Neural cell (in vitro differentiated cells): ENCODE measurements around the gene GCN1. TPM values are rescaled to one million over a fixed set of nuclear protein-coding genes. Genes with fewer than 3 reads are reported as not detected.

Experiments used
- H2AFZ ChIP-seq: fragments of 200-600, 300-800 bp; sonication (generic), shearing (Covaris generic); 2 replicates; pipeline ENCODE4 v1.6.0; 2014; ENCODE audit warnings: low read depth, mild to moderate bottlenecking, antibody characterized with exemption, low read length, moderate library complexity
- H3F3A ChIP-seq: fragments of 200-600 bp; shearing (Covaris generic); 2 replicates; pipeline ENCODE4 v1.6.1; 2016; ENCODE audit warnings: mild to moderate bottlenecking, moderate library complexity, mixed read lengths, antibody characterized with exemption, low read length; ENCODE audit not compliant: insufficient read depth, poor library complexity, severe bottlenecking
- H3K27ac ChIP-seq: fragments of 200-600, 300-800 bp; sonication (generic), shearing (Covaris generic); 2 replicates; pipeline ENCODE4 v1.5.1; 2014; ENCODE audit warnings: mild to moderate bottlenecking, low read length, moderate library complexity
- H3K27me3 ChIP-seq: fragments of 300-800, 200-600 bp; sonication (generic), shearing (Covaris generic); 2 replicates; pipeline ENCODE4 v1.6.0; 2014; ENCODE audit warnings: mild to moderate bottlenecking, low read depth, low read length, moderate library complexity; ENCODE audit not compliant: insufficient read depth
- H3K36me3 ChIP-seq: fragments of 300-800, 200-600 bp; sonication (generic), shearing (Covaris generic); 2 replicates; pipeline ENCODE4 v1.5.1; 2014; ENCODE audit warnings: mild to moderate bottlenecking, antibody characterized with exemption, low read length, moderate library complexity; ENCODE audit not compliant: insufficient read depth
- H3K4me2 ChIP-seq: fragments of 300-800, 200-600 bp; sonication (generic), shearing (Covaris generic); 2 replicates; pipeline ENCODE4 v1.6.0; 2014; ENCODE audit warnings: mild to moderate bottlenecking, low read length
- H3K4me3 ChIP-seq: fragments of 300-800, 200-600 bp; sonication (generic), shearing (Covaris generic); 2 replicates; pipeline ENCODE4 v1.5.1; 2014; ENCODE audit warnings: mild to moderate bottlenecking, low read length, moderate library complexity
- H3K79me2 ChIP-seq: fragments of 200-600 bp; shearing (Covaris generic); replicated peaks from 2 replicates; pipeline ENCODE4 v1.6.0; 2014; ENCODE audit warnings: mild to moderate bottlenecking, low read length, moderate library complexity; ENCODE audit not compliant: insufficient read depth
- H3K9ac ChIP-seq: fragments of 300-800, 200-600 bp; sonication (generic), shearing (Covaris generic); 2 replicates; pipeline ENCODE4 v1.6.1; 2016; ENCODE audit warnings: mild to moderate bottlenecking, low read length, mixed read lengths
- H3K9me2 ChIP-seq: fragments of 200-600 bp; shearing (Covaris generic); 2 replicates; pipeline ENCODE4 v1.6.1; 2016; ENCODE audit warnings: mild to moderate bottlenecking, low read length, mixed read lengths; ENCODE audit not compliant: insufficient read depth
- H3K9me3 ChIP-seq: fragments of 200-600, 300-800 bp; sonication (generic), shearing (Covaris generic); 2 replicates; pipeline ENCODE4 v1.6.1; 2016; ENCODE audit warnings: mild to moderate bottlenecking, mixed run types, low read length, moderate library complexity, mixed read lengths
- H4K20me1 ChIP-seq: fragments of 200-600 bp; shearing (Covaris generic); 2 replicates; pipeline ENCODE4 v1.6.1; 2016; ENCODE audit warnings: mild to moderate bottlenecking, mixed run types; ENCODE audit not compliant: insufficient read depth
- CTCF ChIP-seq: fragments of 450-650 bp; IDR thresholded peaks from 2 replicates; pipeline ENCODE4 v1.5.1; 2014; ENCODE audit warnings: antibody characterized with exemption, mild to moderate bottlenecking, moderate library complexity; ENCODE audit not compliant: poor library complexity, severe bottlenecking
- EP300 ChIP-seq: fragments of 450-650 bp; conservative IDR thresholded peaks from 2 replicates; pipeline ENCODE4 v1.6.1; 2014; ENCODE audit warnings: antibody characterized with exemption, mild to moderate bottlenecking, moderate library complexity; ENCODE audit not compliant: poor library complexity, severe bottlenecking
- EZH2 ChIP-seq: fragments of 200-600, 300-800 bp; shearing (Covaris generic), sonication (generic); IDR thresholded peaks from 2 replicates; pipeline ENCODE4 v1.6.1; 2014; ENCODE audit warnings: antibody characterized with exemption, low read length, borderline replicate concordance, mild to moderate bottlenecking; ENCODE audit not compliant: insufficient read depth, poor library complexity, severe bottlenecking
- MXI1 ChIP-seq: fragments of 450-650 bp; conservative IDR thresholded peaks from 2 replicates; pipeline ENCODE4 v1.6.1; 2014; ENCODE audit warnings: antibody characterized with exemption, mild to moderate bottlenecking; ENCODE audit not compliant: poor library complexity, severe bottlenecking
- POLR2AphosphoS5 ChIP-seq: IDR thresholded peaks from 2 replicates; pipeline ENCODE4 v1.6.1; 2012
- RAD21 ChIP-seq: fragments of 450-650 bp; conservative IDR thresholded peaks from 2 replicates; pipeline ENCODE4 v1.6.1; 2014; ENCODE audit warnings: antibody characterized with exemption, mild to moderate bottlenecking, moderate library complexity
- REST ChIP-seq: IDR thresholded peaks from 2 replicates; pipeline ENCODE4 v1.6.1; 2012; ENCODE audit warnings: borderline replicate concordance
- SMC3 ChIP-seq: fragments of 450-650 bp; conservative IDR thresholded peaks from 2 replicates; pipeline ENCODE4 v1.6.1; 2014; ENCODE audit warnings: antibody characterized with exemption, mild to moderate bottlenecking, moderate library complexity; ENCODE audit not compliant: poor library complexity
- TAF1 ChIP-seq: IDR thresholded peaks from 2 replicates; pipeline ENCODE4 v1.6.1; 2012; ENCODE audit warnings: low read depth
- polyA plus RNA-seq: library from polyadenylated mRNA; depleted of rRNA; stranded (reverse); fragments of >200 nt; gene quantifications from 2 replicates; pipeline ENCODE4 v1.2.3, GENCODE V29; 2014

GCN1 gene
- polyA plus RNA-seq, 1 donor from 2014 or later: 21.5 TPM

GRCh38 chr12:120090626-120091295, 103.8 kb downstream of the GCN1 start:
- H3K4me2 ChIP-seq: no peak overlapping the region
- no peaks in the 10 kb centered on the region for H3K9me2 ChIP-seq
- no peaks in the 10 kb centered on the region for H3K79me2 ChIP-seq
- peaks cover 3% of the 10 kb centered on the region for H4K20me1 ChIP-seq
- H3F3A ChIP-seq: no peaks in the 10 kb centered on the region
- H2AFZ ChIP-seq: no peak overlapping the region
- TF ChIP-seq TAF1 (no peak), SMC3 (no peak)
- H3K27ac ChIP-seq: no peak overlapping the region
- H3K27me3 ChIP-seq: no peaks in the 10 kb centered on the region
- H3K4me3 ChIP-seq: no peak overlapping the region
- H3K9me3 ChIP-seq: no peaks in the 10 kb centered on the region
- no peak overlapping the region for H3K9ac ChIP-seq
- peaks cover 5% of the 10 kb centered on the region for H3K36me3 ChIP-seq

GRCh38 chr12:120090206-120090605, 104.3 kb downstream of the GCN1 start:
- Histone ChIP-seq H3K9me3 (no peaks in the 10 kb centered on the region), H3K27ac (no peak overlapping the region), H3K79me2 (no peaks in the 10 kb centered on the region), H2AFZ (no peak overlapping the region), H4K20me1 (peaks cover 3% of the 10 kb centered on the region), H3K9me2 (no peaks in the 10 kb centered on the region), H3K4me3 (no peak overlapping the region), H3F3A (no peaks in the 10 kb centered on the region), H3K9ac (no peak overlapping the region), H3K27me3 (no peaks in the 10 kb centered on the region), H3K36me3 (peaks cover 5% of the 10 kb centered on the region), H3K4me2 (no peak overlapping the region)
- no peak for TF ChIP-seq REST
- TF ChIP-seq MXI1: no peak
- TF ChIP-seq RAD21: no peak
- no peak for TF ChIP-seq POLR2AphosphoS5
- TF ChIP-seq TAF1: no peak
- TF ChIP-seq EP300: no peak

- H3K4me2 ChIP-seq: no peak overlapping the region
- H3F3A ChIP-seq: no peaks in the 10 kb centered on the region
- H3K27ac ChIP-seq: no peak overlapping the region
- no peak overlapping the region for H3K9ac ChIP-seq
- TF ChIP-seq RAD21 (no peak), POLR2AphosphoS5 (no peak), SMC3 (no peak), REST (no peak), TAF1 (no peak), EP300 (no peak), EZH2 (no peak), CTCF (no peak), MXI1 (no peak)
- H3K4me3 ChIP-seq: no peak overlapping the region
- H3K9me3 ChIP-seq: no peaks in the 10 kb centered on the region
- peaks cover 5% of the 10 kb centered on the region for H3K36me3 ChIP-seq
- peaks cover 3% of the 10 kb centered on the region for H4K20me1 ChIP-seq
- H3K27me3 ChIP-seq: no peaks in the 10 kb centered on the region
- H2AFZ ChIP-seq: no peak overlapping the region
- no peaks in the 10 kb centered on the region for H3K9me2 ChIP-seq
- no peaks in the 10 kb centered on the region for H3K79me2 ChIP-seq
Measured at GRCh38 chr12:120089796-120090195, 104.7 kb downstream of the GCN1 start.
